AG09319 (cell line): Measurements from ENCODE around the gene KDM3A.

ENCODE experiments used
- DNase-seq: peaks from one replicate; pipeline ENCODE4 v3.0.0-alpha.2; 2010; ENCODE audit warnings: low read depth; ENCODE audit errors: extremely low read depth
- CTCF ChIP-seq: IDR thresholded peaks from 2 replicates; pipeline ENCODE4 v1.5.1; 2011; ENCODE audit warnings: low read depth, mild to moderate bottlenecking, inconsistent platforms, low read length, moderate library complexity

Gene KDM3A

DNA sequence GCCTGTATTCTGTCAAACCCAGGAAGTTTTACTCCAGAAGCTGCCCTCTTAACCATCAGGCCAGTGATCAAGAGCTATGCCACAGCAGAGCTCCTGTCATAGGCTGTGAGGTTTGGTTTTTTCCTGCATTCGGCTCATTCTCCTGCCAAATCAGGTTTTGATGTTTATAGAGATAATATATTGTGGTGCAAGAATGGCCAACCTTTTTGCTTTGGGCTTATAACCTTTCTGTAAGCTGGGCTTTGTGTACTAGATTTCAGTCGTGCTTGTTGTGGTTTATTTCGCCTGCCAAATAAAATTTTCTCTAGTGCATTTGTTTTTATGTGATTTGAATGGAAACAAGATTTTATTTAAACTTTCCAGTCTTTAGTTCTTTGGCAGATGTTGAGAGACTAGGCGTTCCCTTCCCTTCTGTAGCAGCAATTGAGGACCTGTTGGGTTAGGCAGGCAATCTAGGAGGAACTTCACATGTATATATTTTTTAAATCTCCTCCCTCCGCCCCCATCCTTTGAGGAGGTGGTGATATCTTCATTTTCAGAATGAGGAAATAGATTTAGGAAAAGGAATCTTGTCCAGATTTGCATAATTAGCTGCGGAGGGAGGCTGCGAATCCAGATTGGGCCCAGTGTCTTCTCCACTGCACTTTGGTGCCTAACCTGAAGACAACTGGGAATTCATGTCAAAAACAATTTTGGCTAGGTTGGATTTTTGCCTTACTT, 2.6 kb downstream of the KDM3A start:
- no peak for TF ChIP-seq CTCF
- no peak for DNase-seq

DNA sequence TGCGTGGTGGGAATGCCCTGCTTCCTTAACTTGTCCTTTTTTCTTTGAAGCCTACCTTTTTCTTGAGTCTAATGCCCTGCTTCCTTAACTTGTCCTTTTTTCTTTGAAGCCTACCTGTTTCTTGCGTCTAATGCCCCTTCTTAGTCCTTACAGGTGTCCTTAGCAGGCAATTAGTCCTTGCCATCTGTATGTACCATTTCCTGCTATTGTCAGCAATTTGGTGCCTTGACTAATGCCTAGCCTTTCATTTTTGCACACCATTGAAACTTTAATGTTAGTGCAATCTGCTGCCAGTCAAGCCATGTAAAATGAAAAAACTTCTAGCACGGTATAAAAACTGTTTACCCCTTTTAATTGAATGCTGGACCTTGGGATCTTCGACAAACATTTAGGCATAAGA, 4.3 kb downstream of the KDM3A start:
- DNase-seq: no peak
- no peak for TF ChIP-seq CTCF

- DNase-seq: no peak
- no peak for TF ChIP-seq CTCF
Measured at GRCh38 chr2:86446060-86446459, 4.9 kb downstream of the KDM3A start.

- peak; percentile 69 for DNase-seq
Measured at GRCh38 chr2:86453836-86454235, 12.7 kb downstream of the KDM3A start.

GRCh38 chr2:86454238-86454637, 13.1 kb downstream of the KDM3A start:
- no peak for DNase-seq
- TF ChIP-seq CTCF: no peak

More at GRCh38 chr2:86453836-86454235, 12.7 kb downstream of the KDM3A start:
- no peak for TF ChIP-seq CTCF

GRCh38 chr2:86455181-86455580, 14.0 kb downstream of the KDM3A start:
- no peak for DNase-seq
- TF ChIP-seq CTCF: no peak

DNA sequence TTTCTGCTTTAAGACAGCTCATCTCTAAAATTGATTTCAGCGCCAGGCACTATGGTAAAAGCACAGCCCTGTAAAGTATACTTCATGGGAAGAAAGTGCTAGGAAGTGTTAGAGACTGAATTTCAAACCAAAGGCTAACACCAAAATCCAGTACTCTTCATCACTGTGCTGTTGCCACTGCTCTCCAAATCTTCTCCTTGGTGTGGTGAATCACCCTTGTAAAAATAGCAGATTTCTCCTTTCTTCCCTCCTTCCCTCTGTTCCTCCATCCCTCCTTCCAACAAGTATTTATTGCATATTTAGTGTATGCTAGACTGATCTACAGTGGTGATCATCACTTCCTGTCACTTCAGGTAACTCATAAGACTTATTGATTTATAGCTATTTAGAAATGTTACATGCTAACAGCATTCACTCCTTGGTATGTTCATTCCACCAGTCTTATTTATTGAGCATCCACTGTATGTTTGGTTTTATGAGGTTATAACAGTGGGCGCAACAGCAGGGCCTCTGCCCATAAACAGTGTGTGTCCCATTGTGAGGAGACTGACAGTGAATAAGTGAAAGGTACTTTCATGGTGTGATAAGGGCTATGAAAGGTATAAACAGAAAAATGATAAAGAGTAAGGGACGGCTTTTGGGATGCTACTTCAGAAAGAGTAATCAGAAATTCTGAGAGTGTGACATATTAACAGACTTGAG, 20.0 kb downstream of the KDM3A start:
- no peak for TF ChIP-seq CTCF

More for the DNA sequence above, 20.0 kb downstream of the KDM3A start:
- no peak for DNase-seq
